ENCODE data around the gene CFTR. TPM values are rescaled to one million over a fixed set of nuclear protein-coding genes. Genes with fewer than 3 reads are reported as not detected.

Gene CFTR
- total and polyA plus RNA-seq, 10 of the 15 experiments (the other 5 are each of a cell fraction or from before 2014, with no cell fraction given), result 0.02 to 2.3 (median 0.21) TPM; not detected in 1

DNA sequence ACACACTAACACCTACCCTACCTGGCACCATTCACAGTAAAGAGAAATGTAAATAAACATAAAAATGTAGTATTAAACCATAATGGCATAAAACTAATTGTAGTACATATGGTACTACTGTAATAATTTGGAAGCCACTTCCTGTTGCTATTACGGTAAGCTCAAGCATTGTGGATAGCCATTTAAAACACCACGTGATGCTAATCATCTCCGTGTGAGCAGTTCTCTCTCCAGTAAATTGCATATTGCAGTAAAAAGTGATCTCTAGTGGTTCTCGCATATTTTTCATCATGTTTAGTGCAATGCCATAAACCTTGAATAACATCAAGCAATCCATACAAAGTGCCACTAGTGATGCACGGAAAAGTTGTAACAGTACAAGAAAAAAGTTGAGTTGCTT, 75.4 kb downstream of the CFTR start:
- no peak for FAIRE-seq
- Histone ChIP-seq H2AFZ (ENCODE audit: control insufficient read depth, low read depth, low read length) (no peak overlapping the region), H4K20me1 (ENCODE audit: control insufficient read depth, insufficient read depth) (no peaks in the 10 kb centered on the region), H3K27me3 (replicated peaks in 1 of 2; ENCODE audit: control insufficient read depth in 2 of 2, insufficient read depth in 2 of 2, low read length in 1 of 2) (no peaks in the 10 kb centered on the region; a peak in 1 of 4 replicates), H3K4me2 (ENCODE audit: control insufficient read depth, insufficient read depth) (no peak overlapping the region), H3K36me3 (ENCODE audit: control insufficient read depth in 2 of 2, insufficient read depth in 2 of 2, low read length in 1 of 2) (no peaks in the 10 kb centered on the region), H3K4me1 (ENCODE audit: control insufficient read depth, insufficient read depth, low read length) (no peaks in the 10 kb centered on the region), H3K79me2 (ENCODE audit: control insufficient read depth, insufficient read depth, low read length) (no peaks in the 10 kb centered on the region), H3K4me3 (no peak overlapping the region), H3K27ac (ENCODE audit: control insufficient read depth, insufficient read depth) (no peak overlapping the region), H3K9ac (ENCODE audit: control insufficient read depth, insufficient read depth, low read length) (no peak overlapping the region), H3K9me3 (replicated peaks; ENCODE audit: control insufficient read depth, insufficient read depth, low read length) (no peaks in the 10 kb centered on the region)
- ChIA-PET POLR2A (no interaction called here), CTCF (no interaction called here), RAD21 (ENCODE audit: unreplicated experiment) (no interaction called here), SMC1A (ENCODE audit: uncharacterized antibody, unreplicated experiment) (interaction anchor here (1.0 kb wide), 1 partner anchor 161 kb away, joined by 3 read pairs; no protein-coding TSS in a partner anchor)
- no peak for DNase-seq (ENCODE audit: low read depth, low spot score)
- 55% methylated on average over 5 of the region's 5 CpGs for WGBS (ENCODE audit: insufficient coverage, insufficient replicate concordance, low lambda C conversion rate, missing lambda C conversion rate)
- no TSS peak for BruUV-seq (replicated peaks)
- TF ChIP-seq RELA (IDR thresholded peaks at IDR 0.05; ENCODE audit: borderline replicate concordance, partially characterized antibody), result no peak
- TF ChIP-seq SIX5 (IDR thresholded peaks at IDR 0.05; ENCODE audit: low read depth, low read length, severe bottlenecking), result no peak
- TF ChIP-seq KAT2A (conservative IDR thresholded peaks at IDR 0.05; ENCODE audit: control insufficient read depth, low read depth, low read length), result no peak
- TF ChIP-seq, protein P1, sequence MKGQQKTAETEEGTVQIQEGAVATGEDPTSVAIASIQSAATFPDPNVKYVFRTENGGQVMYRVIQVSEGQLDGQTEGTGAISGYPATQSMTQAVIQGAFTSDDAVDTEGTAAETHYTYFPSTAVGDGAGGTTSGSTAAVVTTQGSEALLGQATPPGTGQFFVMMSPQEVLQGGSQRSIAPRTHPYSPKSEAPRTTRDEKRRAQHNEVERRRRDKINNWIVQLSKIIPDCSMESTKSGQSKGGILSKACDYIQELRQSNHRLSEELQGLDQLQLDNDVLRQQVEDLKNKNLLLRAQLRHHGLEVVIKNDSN (IDR thresholded peaks at IDR 0.05; ENCODE audit: borderline replicate concordance, extremely low read length, insufficient read depth, low read depth, low read length), result no peak
- TF ChIP-seq HDAC6 (IDR thresholded peaks at IDR 0.05; ENCODE audit: unreplicated experiment), result no peak
- in situ Hi-C loops (cut with MboI), result no loop called here
- ATAC-seq, result no peak
- intact Hi-C loops (cut with micrococcal nuclease; ENCODE audit: unreplicated experiment), result no loop called here

DNA sequence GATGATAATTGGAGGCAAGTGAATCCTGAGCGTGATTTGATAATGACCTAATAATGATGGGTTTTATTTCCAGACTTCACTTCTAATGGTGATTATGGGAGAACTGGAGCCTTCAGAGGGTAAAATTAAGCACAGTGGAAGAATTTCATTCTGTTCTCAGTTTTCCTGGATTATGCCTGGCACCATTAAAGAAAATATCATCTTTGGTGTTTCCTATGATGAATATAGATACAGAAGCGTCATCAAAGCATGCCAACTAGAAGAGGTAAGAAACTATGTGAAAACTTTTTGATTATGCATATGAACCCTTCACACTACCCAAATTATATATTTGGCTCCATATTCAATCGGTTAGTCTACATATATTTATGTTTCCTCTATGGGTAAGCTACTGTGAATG, 79.6 kb downstream of the CFTR start:
- ChIA-PET POLR2A (interaction anchor here (0.5 kb wide), 1 partner anchor 136 kb away, joined by 5 read pairs; no protein-coding TSS in a partner anchor), SMC1A (ENCODE audit: uncharacterized antibody, unreplicated experiment) (interaction anchor here (1.5 to 1.9 kb wide), 2 partner anchors 9 to 65 kb away, joined by 4 to 7 read pairs; no protein-coding TSS in a partner anchor), CTCF (interaction anchor here (1.3 kb wide), 1 partner anchor 9 kb away, joined by 3 read pairs; no protein-coding TSS in a partner anchor), RAD21 (ENCODE audit: unreplicated experiment) (no interaction called here)
- Histone ChIP-seq H3K9me3 (replicated peaks; ENCODE audit: control insufficient read depth, insufficient read depth, low read length) (no peaks in the 10 kb centered on the region), H3K4me1 (ENCODE audit: control insufficient read depth, insufficient read depth, low read length) (no peaks in the 10 kb centered on the region), H3K27ac (ENCODE audit: control insufficient read depth, insufficient read depth) (no peak overlapping the region), H3K36me3 (ENCODE audit: control insufficient read depth in 2 of 2, insufficient read depth in 2 of 2, low read length in 1 of 2) (no peaks in the 10 kb centered on the region), H4K20me1 (ENCODE audit: control insufficient read depth, insufficient read depth) (no peaks in the 10 kb centered on the region), H3K79me2 (ENCODE audit: control insufficient read depth, insufficient read depth, low read length) (no peaks in the 10 kb centered on the region), H3K4me3 (no peak overlapping the region), H2AFZ (ENCODE audit: control insufficient read depth, low read depth, low read length) (no peak overlapping the region), H3K4me2 (ENCODE audit: control insufficient read depth, insufficient read depth) (no peak overlapping the region), H3K27me3 (replicated peaks in 1 of 2; ENCODE audit: control insufficient read depth in 2 of 2, insufficient read depth in 2 of 2, low read length in 1 of 2) (no peaks in the 10 kb centered on the region), H3K9ac (ENCODE audit: control insufficient read depth, insufficient read depth, low read length) (no peak overlapping the region)
- ATAC-seq, result no peak
- in situ Hi-C loops (cut with MboI), result no loop called here
- BruUV-seq (replicated peaks), result no TSS peak
- no peak for DNase-seq (ENCODE audit: low read depth, low spot score)
- intact Hi-C loops (cut with micrococcal nuclease; ENCODE audit: unreplicated experiment), result no loop called here
- no peak for FAIRE-seq
- TF ChIP-seq, protein P2, sequence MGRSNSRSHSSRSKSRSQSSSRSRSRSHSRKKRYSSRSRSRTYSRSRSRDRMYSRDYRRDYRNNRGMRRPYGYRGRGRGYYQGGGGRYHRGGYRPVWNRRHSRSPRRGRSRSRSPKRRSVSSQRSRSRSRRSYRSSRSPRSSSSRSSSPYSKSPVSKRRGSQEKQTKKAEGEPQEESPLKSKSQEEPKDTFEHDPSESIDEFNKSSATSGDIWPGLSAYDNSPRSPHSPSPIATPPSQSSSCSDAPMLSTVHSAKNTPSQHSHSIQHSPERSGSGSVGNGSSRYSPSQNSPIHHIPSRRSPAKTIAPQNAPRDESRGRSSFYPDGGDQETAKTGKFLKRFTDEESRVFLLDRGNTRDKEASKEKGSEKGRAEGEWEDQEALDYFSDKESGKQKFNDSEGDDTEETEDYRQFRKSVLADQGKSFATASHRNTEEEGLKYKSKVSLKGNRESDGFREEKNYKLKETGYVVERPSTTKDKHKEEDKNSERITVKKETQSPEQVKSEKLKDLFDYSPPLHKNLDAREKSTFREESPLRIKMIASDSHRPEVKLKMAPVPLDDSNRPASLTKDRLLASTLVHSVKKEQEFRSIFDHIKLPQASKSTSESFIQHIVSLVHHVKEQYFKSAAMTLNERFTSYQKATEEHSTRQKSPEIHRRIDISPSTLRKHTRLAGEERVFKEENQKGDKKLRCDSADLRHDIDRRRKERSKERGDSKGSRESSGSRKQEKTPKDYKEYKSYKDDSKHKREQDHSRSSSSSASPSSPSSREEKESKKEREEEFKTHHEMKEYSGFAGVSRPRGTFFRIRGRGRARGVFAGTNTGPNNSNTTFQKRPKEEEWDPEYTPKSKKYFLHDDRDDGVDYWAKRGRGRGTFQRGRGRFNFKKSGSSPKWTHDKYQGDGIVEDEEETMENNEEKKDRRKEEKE (IDR thresholded peaks at IDR 0.05), result no peak
- no peak for TF ChIP-seq ZNF24 (IDR thresholded peaks at IDR 0.05)
- TF ChIP-seq TCF12 (IDR thresholded peaks at IDR 0.05; ENCODE audit: low read depth, low read length), result no peak
- TF ChIP-seq MEF2B (IDR thresholded peaks at IDR 0.05; ENCODE audit: partially characterized antibody, poor library complexity, severe bottlenecking), result no peak
- TF ChIP-seq BMI1 (IDR thresholded peaks at IDR 0.05; ENCODE audit: borderline replicate concordance), result no peak
- no peak for TF ChIP-seq SRF (IDR thresholded peaks at IDR 0.05; ENCODE audit: low read depth in 2 of 2, low read length in 2 of 2)
- TF ChIP-seq HDGF (IDR thresholded peaks at IDR 0.05), result no peak
- TF ChIP-seq ZNF207 (IDR thresholded peaks at IDR 0.05; ENCODE audit: borderline replicate concordance), result no peak
- TF ChIP-seq EGR1 (IDR thresholded peaks at IDR 0.05; ENCODE audit: borderline replicate concordance in 1 of 2, low read depth in 2 of 2, low read length in 2 of 2), result no peak
- TF ChIP-seq CHD4 (IDR thresholded peaks at IDR 0.05), result no peak
- 10% methylated on average over 3 of the region's 3 CpGs for WGBS (ENCODE audit: insufficient coverage, insufficient replicate concordance, low lambda C conversion rate, missing lambda C conversion rate)

All from GM12878 (cell line).